Heart right ventricle (tissue), 16 donors: ENCODE measurements around the gene MLYCD. TPM values are rescaled to one million over a fixed set of nuclear protein-coding genes. Genes with fewer than 3 reads are reported as not detected.

Experiments used
- ATAC-seq, 8 donors: fragments of 200-7000 bp; cut with Tn5 transposase; one replicate each; pipeline ENCODE4 v1.9.1; 2020; ENCODE audit warnings: mild to moderate bottlenecking in 8 of 8, moderate library complexity in 8 of 8, moderate number of reproducible peaks in 1 of 8
- DNase-seq, 2 donors: peaks; one replicate each; pipeline ENCODE4 v3.0.0-alpha.2; 2020
- H3K27ac ChIP-seq, 10 donors: fragments of 200-600 bp; sonication (generic) in 2 of 10; one replicate each; pipeline versions ENCODE4 v1.5.0 to v1.8.0; 2020 to 2022; ENCODE audit warnings: mild to moderate bottlenecking in 3 of 10
- H3K27me3 ChIP-seq, 7 donors: fragments of 200-600 bp; one replicate each; pipeline ENCODE4 v1.8.0; 2021 to 2022; ENCODE audit warnings: mild to moderate bottlenecking in 2 of 7
- H3K36me3 ChIP-seq, 9 donors: fragments of 200-600 bp; sonication (generic) in 1 of 9; one replicate each; pipeline versions ENCODE4 v1.5.0 to v1.8.0; 2020 to 2022; ENCODE audit warnings: mild to moderate bottlenecking in 2 of 9
- H3K4me1 ChIP-seq, 9 donors: fragments of 200-600 bp; sonication (generic) in 1 of 9; one replicate each; pipeline versions ENCODE4 v1.5.0 to v1.8.0; 2020 to 2022; ENCODE audit warnings: mild to moderate bottlenecking in 4 of 9
- H3K4me3 ChIP-seq, 10 donors: fragments of 200-600 bp; sonication (generic) in 2 of 10; one replicate each; pipeline versions ENCODE4 v1.5.0 to v1.8.0; 2020 to 2022; ENCODE audit warnings: mild to moderate bottlenecking in 7 of 10, moderate library complexity in 2 of 10
- H3K9me3 ChIP-seq, 11 donors: fragments of 200-600 bp in 10 of 11; sonication (generic) in 2 of 11; one replicate each; pipeline versions ENCODE4 v1.5.0 to v1.8.0; 2013 to 2022; ENCODE audit warnings: mild to moderate bottlenecking in 2 of 11, control low read depth in 1 of 11, moderate library complexity in 1 of 11
- WGBS, 2 donors: extraction: QIAGEN DNeasy Blood & Tissue Kit; methylation state at CpG; one replicate each; pipeline ENCODE4 v1.1.7; 2013; ENCODE audit warnings: inconsistent platforms in 1 of 2; 5-methylcytosine and 5-hydroxymethylcytosine counted together
- intact Hi-C, 10 donors: fragments of 100-400 bp; cut with DNase I; formaldehyde crosslinking; loops; one replicate each; pipeline versions ENCODE4 v1.11.1 to v1.14.2; 2022
- polyA plus RNA-seq, 2 donors: library from polyadenylated mRNA; stranded (reverse); fragments of 200-250 nt; gene quantifications; one replicate each; pipeline ENCODE4 v1.2.3, GENCODE V29; 2013
- total RNA-seq, 10 donors: library from RNA; stranded (reverse); fragmentation: NEBNext Ultra II Directional in 3 of 10; extraction: Animal tissue kit (Norgen Biotek cat#: 25700) in 3 of 10; gene quantifications; one replicate each; pipeline versions ENCODE4 v1.2.1 to v1.2.4, GENCODE V29; 2021 to 2023
- TF ChIP-seq, protein P1 (sequence below), 9 donors: fragments of 200-600 bp; sonication (generic) in 2 of 9; IDR thresholded peaks; one replicate each; pipeline versions ENCODE4 v1.5.0 to v1.8.0; 2021 to 2022; ENCODE audit warnings: antibody characterized with exemption in 9 of 9, mild to moderate bottlenecking in 5 of 9, moderate library complexity in 1 of 9
- donor health status: Arrhythmogenic right ventricular cardiomyopathy.
- donor health status: ischemic (EF 13 %, LVEDD 7.1; RV severe dilation, severe dysfunction).
- donor health status: healthy with polysubstance abuse.
- donor health status: DM: no; HTN: yes; CAD: no.
- donor health status: DM: no; HTN: no; CAD: no.
- donor health status: ischemic (EF 25% LVEDD 6.9; RV normal size, moderate dysfunction).
- donor health status: ischemic (EF 25% LVEDD 5.7; RV mildly dilated, moderate dysfunction).
- donor health status: healthy.
- donor health status: DM: yes; HTN: yes; CAD: no.
- donor health status: Ischemic cardiomyopathy.
- donor health status: ischemic (EF 35%, LVEDD 5.7; RV mildly dilated, moderate dysfunction).
- donor health status: nonischemic (EF 11% LVEDD 7.7; RV severe dilation, severe dysfunction).
- donor health status: DM: yes; HTN: yes; CAD: no.
- donor health status: PGD.
- donor health status: ischemic (EF 29% LVEDD 5.4; RV normal size, mild dysfunction).
- donor health status: nonischemic (EF 23%, LVEDD 6.1; RV moderate dilation, normal function).

The MLYCD gene
- total and polyA plus RNA-seq, 12 donors = 13.5 to 58.0 (median 38.6) TPM

DNA sequence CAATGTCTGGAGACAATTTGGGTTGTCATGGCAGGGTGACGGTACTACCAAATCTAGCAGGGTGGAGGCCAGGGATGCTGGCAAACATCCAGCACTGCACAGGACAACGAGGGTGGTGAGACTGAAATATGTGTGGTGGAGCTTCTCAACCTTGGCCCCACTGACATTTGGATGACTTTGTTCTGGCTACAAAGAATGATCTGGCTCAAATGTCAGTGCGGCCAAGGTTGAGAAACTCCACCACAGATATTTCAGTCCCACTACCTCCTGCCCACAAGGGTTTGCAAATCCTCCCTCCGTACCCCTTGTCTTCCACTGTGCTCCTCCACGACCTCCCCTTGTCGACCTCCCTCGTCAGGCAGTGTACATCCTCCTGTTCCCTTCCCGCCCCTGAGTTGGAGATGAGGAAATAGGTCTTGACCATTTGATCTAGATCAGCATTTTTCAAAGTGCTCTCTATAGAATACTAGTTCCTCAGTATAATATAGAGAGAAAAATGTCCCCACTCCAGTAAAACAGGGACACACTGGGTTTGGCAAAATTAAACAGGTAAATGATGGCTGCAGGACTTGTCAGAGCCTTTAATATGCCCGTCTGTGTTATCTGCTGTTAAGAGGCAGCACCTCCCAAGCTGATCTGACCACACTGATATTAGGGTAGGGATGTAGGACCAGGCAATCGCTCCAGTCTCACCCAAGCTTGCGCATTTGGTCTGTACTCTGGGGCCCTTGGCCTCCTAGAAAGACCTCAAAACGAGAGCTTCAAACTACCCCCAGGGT lies 60.9 kb downstream of the MLYCD start:
- peak; percentile 35 to 50 for DNase-seq
- Histone ChIP-seq H3K36me3 (peaks cover 0 to 57% (median 5%) of the 10 kb centered on the region in 9 donors), H3K4me1 (peaks cover 0 to 36% (median 12%) of the 10 kb centered on the region in 9 donors), H3K27ac (peak overlapping the region in 9 of 10 donors; percentile 0 to 73 (median 57)), H3K9me3 (no peaks in the 10 kb centered on the region), H3K4me3 (no peak overlapping the region), H3K27me3 (no peaks in the 10 kb centered on the region)
- intact Hi-C loops = loop anchor here in 9 of 10 donors (2.0 to 10.0 kb wide), 8 partner anchors 102 to 525 kb away; partner anchors contain the start of gene TAF1C (in 4 of the 9)
- peak in 4 of 8 donors; percentile 8 to 41 (median 27) for ATAC-seq
- 76% methylated on average over 12 of the region's 12 CpGs for WGBS, 2 donors
- TF ChIP-seq, protein P1, sequence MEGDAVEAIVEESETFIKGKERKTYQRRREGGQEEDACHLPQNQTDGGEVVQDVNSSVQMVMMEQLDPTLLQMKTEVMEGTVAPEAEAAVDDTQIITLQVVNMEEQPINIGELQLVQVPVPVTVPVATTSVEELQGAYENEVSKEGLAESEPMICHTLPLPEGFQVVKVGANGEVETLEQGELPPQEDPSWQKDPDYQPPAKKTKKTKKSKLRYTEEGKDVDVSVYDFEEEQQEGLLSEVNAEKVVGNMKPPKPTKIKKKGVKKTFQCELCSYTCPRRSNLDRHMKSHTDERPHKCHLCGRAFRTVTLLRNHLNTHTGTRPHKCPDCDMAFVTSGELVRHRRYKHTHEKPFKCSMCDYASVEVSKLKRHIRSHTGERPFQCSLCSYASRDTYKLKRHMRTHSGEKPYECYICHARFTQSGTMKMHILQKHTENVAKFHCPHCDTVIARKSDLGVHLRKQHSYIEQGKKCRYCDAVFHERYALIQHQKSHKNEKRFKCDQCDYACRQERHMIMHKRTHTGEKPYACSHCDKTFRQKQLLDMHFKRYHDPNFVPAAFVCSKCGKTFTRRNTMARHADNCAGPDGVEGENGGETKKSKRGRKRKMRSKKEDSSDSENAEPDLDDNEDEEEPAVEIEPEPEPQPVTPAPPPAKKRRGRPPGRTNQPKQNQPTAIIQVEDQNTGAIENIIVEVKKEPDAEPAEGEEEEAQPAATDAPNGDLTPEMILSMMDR (IDR thresholded peaks at IDR 0.05) = no peak

DNA sequence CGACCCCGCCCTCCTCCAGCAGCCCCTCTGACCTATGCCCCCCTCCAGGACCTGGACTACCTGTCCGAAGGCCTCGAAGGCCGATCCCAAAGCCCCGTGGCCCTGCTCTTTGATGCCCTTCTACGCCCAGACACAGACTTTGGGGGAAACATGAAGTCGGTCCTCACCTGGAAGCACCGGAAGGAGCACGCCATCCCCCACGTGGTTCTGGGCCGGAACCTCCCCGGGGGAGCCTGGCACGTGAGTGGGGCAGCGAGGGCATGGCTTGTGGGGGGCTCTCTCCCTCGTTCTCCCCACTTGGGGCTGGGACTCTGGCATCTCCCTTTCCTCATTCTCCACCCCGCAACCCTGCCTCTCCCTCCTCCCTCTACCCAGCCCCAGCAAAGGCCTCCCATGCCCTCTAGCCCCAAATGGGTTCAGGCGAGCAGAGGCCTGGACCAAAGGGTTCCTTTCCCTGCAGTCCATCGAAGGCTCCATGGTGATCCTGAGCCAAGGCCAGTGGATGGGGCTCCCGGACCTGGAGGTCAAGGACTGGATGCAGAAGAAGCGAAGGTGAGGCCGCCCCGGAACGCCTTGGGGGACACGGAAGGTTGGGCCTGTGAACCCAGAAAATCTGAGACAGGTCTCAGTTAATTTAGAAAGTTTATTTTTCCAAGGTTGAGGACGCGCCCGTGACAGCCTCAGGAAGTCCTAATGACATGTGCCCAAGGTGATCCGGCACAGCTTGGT lies 61.8 kb downstream of the MLYCD start:
- no peaks in the 10 kb centered on the region for H3K27me3 ChIP-seq
- intact Hi-C loops = loop anchor here in 6 of 10 donors (5.0 to 10.0 kb wide), 4 partner anchors 102 to 524 kb away; partner anchors contain the start of gene TAF1C (in 2 of the 6)
- H3K9me3 ChIP-seq = no peaks in the 10 kb centered on the region
- peak overlapping the region in 3 of 10 donors; percentile 57 to 72 (median 69) for H3K27ac ChIP-seq
- TF ChIP-seq, protein P1 (IDR thresholded peaks at IDR 0.05) = no peak
- WGBS, 2 donors = 91 to 96% methylated on average over 29 of the region's 29 CpGs
- no peak overlapping the region for H3K4me3 ChIP-seq
- peaks cover 0 to 31% (median 7%) of the 10 kb centered on the region in 9 donors for H3K4me1 ChIP-seq
- peaks cover 0 to 63% (median 5%) of the 10 kb centered on the region in 9 donors for H3K36me3 ChIP-seq
- ATAC-seq = no peak
- no peak for DNase-seq

DNA sequence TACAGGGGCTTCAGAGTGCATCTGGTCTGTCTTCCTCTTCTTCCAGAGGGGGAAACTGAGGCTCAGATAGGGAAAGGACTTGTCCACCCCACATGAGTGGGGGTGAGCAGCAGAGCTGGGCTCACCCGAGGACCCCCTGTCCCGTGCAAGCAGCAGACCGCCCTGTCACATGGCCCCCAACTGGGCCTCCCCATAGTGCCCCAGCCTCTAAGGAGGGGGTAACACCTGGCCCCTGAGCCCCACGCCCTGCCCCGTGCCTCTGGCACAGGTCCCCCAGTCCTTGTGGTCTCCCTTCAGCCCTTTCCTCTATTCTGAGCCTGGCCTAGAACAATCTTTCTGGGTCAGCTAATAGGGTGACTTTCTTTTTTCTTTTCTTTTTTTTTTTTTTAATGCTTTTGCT lies 62.7 kb downstream of the MLYCD start:
- no peak for ATAC-seq
- WGBS, 2 donors = 92 to 93% methylated on average over 5 of the region's 5 CpGs
- intact Hi-C loops = loop anchor here in 6 of 10 donors (5.0 to 10.0 kb wide), 4 partner anchors 101 to 523 kb away; partner anchors contain the start of gene TAF1C (in 2 of the 6)
- Histone ChIP-seq H3K27ac (no peak overlapping the region), H3K4me3 (no peak overlapping the region), H3K4me1 (peaks cover 0 to 31% (median 4%) of the 10 kb centered on the region in 9 donors), H3K27me3 (no peaks in the 10 kb centered on the region), H3K36me3 (peaks cover 0 to 72% (median 5%) of the 10 kb centered on the region in 9 donors), H3K9me3 (no peaks in the 10 kb centered on the region)
- TF ChIP-seq, protein P1 (IDR thresholded peaks at IDR 0.05) = no peak
- no peak for DNase-seq
